Natural killer cell (primary cell): ENCODE measurements around the gene IGFLR1. TPM values are rescaled to one million over a fixed set of nuclear protein-coding genes. Genes with fewer than 3 reads are reported as not detected.
A peak's percentile ranks its signal among the peaks of the same experiment; 100 is the strongest.

ENCODE experiments used
- ATAC-seq, 3 donors: fragments of 150-1000 bp in 2 of 3; fragments of 200-7000 bp in 1 of 3; cut with Tn5 transposase; 1 replicate in 1 of 3; 2 replicates in 2 of 3; pipeline ENCODE4 v1.10.0; 2021; ENCODE audit warnings: mild to moderate bottlenecking in 2 of 3, moderate library complexity in 2 of 3
- DNase-seq, 2 donors: peaks; one replicate each; pipeline versions ENCODE4 v3.0.0 to v3.0.0-alpha.2; 2013 to 2021; ENCODE audit warnings: mixed read lengths in 1 of 2
- H3K27ac ChIP-seq: one replicate; pipeline ENCODE4 v1.5.1; 2013; ENCODE audit warnings: mild to moderate bottlenecking, low read length
- H3K27me3 ChIP-seq: one replicate; pipeline ENCODE4 v1.6.1; 2013; ENCODE audit warnings: low read length; ENCODE audit not compliant: control insufficient read depth, insufficient read depth
- H3K36me3 ChIP-seq: one replicate; pipeline ENCODE4 v1.6.1; 2013; ENCODE audit warnings: low read length; ENCODE audit not compliant: control insufficient read depth, insufficient read depth
- H3K4me1 ChIP-seq: one replicate; pipeline ENCODE4 v1.6.1; 2013; ENCODE audit warnings: low read length; ENCODE audit not compliant: control insufficient read depth, insufficient read depth
- H3K4me3 ChIP-seq: one replicate; pipeline ENCODE4 v1.5.1; 2013; ENCODE audit warnings: low read length
- H3K9me3 ChIP-seq: one replicate; pipeline ENCODE4 v1.6.1; 2013; ENCODE audit warnings: low read length; ENCODE audit not compliant: control insufficient read depth, insufficient read depth
- H3K27ac Mint-ChIP-seq, 2 donors: one replicate each; pipeline ENCODE4 v1.8.0; 2022; ENCODE audit warnings: mild to moderate bottlenecking in 2 of 2, mixed read lengths in 2 of 2, moderate library complexity in 1 of 2
- H3K27me3 Mint-ChIP-seq, 2 donors: one replicate each; pipeline ENCODE4 v1.8.0; 2022; ENCODE audit warnings: low read depth in 2 of 2, mixed read lengths in 2 of 2
- H3K36me3 Mint-ChIP-seq: one replicate; pipeline ENCODE4 v1.8.0; 2022; ENCODE audit warnings: mixed read lengths
- H3K4me1 Mint-ChIP-seq, 2 donors: one replicate each; pipeline ENCODE4 v1.8.0; 2022; ENCODE audit warnings: mixed read lengths in 2 of 2
- H3K4me3 Mint-ChIP-seq: one replicate; pipeline ENCODE4 v1.8.0; 2022; ENCODE audit warnings: mild to moderate bottlenecking, moderate library complexity, mixed read lengths
- H3K9me3 Mint-ChIP-seq, 2 donors: one replicate each; pipeline ENCODE4 v1.8.0; 2022; ENCODE audit warnings: mixed read lengths in 2 of 2
- WGBS: methylation state at CpG from one replicate; pipeline ENCODE4 v1.1.7; 2013; ENCODE audit warnings: missing lambda C conversion rate; ENCODE audit not compliant: insufficient coverage; 5-methylcytosine and 5-hydroxymethylcytosine counted together
- intact Hi-C: fragments of 100-400 bp; cut with micrococcal nuclease; formaldehyde crosslinking; loops from one replicate; pipeline ENCODE4 v1.14.2; 2022
- total RNA-seq, 4 donors: library from RNA; stranded (reverse); fragments of 120-200 nt in 1 of 4; gene quantifications; one replicate each; pipeline versions ENCODE4 v1.2.3 to v1.2.4, GENCODE V29; 2013 to 2022
- TF ChIP-seq, protein P1 (sequence below): fragments of 200-600 bp; IDR thresholded peaks from one replicate; pipeline ENCODE4 v1.8.0; 2022; ENCODE audit warnings: antibody characterized with exemption

Gene IGFLR1
- total RNA-seq, 3 donors from 2014 or later (not counting 1 experiment from before 2014, with no cell fraction given), result 57.7 to 75.6 (median 69.6) TPM

DNA sequence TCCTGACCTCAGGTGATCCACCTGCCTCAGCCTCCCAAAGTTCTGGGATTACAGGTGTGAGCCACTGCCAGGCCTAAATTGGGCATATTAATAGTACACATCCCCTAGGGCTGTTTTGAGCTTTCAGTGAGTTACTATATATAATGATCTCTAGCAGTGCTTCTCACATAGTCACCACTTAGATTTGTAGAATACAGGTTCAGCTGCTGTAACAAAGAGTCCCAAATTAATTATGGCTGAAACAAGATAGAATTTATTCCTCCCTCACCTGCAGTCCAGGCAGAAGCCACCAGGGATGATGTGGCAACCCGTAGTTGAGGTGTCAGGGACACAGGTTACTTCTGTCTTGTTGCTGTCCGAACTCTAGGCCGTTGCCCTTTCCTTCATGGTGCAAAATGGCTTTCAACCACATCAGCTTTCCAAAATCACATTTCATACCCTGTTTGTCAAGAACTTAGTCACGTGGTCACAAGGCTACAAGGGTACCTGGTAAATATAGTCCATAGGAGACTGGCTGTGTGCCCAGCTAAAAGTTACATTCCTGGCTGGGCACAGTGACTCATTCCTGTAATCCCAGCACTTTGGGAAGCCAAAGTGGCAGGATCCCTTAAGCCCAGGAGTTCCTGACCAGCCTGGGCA lies 18.6 kb upstream of the IGFLR1 start:
- no peak for DNase-seq
- peaks cover 27% of the 10 kb centered on the region for H3K4me1 ChIP-seq
- H3K27me3 Mint-ChIP-seq, result peaks cover 0 to 11% of the 10 kb centered on the region in 2 donors
- no peaks in the 10 kb centered on the region for H3K9me3 Mint-ChIP-seq
- no peaks in the 10 kb centered on the region for H3K36me3 Mint-ChIP-seq
- H3K27ac Mint-ChIP-seq, result no peak overlapping the region
- 95% methylated on average over 4 of the region's 4 CpGs for WGBS
- H3K27ac ChIP-seq, result no peak overlapping the region
- intact Hi-C loops, result no loop called here
- H3K4me1 Mint-ChIP-seq, result peaks cover 29 to 31% of the 10 kb centered on the region in 2 donors
- peaks cover 24% of the 10 kb centered on the region for H3K36me3 ChIP-seq
- peak overlapping the region; percentile 4 for H3K4me3 Mint-ChIP-seq
- H3K4me3 ChIP-seq, result no peak overlapping the region
- no peaks in the 10 kb centered on the region for H3K27me3 ChIP-seq
- H3K9me3 ChIP-seq, result no peaks in the 10 kb centered on the region
- ATAC-seq, result no peak
- TF ChIP-seq, protein P1, sequence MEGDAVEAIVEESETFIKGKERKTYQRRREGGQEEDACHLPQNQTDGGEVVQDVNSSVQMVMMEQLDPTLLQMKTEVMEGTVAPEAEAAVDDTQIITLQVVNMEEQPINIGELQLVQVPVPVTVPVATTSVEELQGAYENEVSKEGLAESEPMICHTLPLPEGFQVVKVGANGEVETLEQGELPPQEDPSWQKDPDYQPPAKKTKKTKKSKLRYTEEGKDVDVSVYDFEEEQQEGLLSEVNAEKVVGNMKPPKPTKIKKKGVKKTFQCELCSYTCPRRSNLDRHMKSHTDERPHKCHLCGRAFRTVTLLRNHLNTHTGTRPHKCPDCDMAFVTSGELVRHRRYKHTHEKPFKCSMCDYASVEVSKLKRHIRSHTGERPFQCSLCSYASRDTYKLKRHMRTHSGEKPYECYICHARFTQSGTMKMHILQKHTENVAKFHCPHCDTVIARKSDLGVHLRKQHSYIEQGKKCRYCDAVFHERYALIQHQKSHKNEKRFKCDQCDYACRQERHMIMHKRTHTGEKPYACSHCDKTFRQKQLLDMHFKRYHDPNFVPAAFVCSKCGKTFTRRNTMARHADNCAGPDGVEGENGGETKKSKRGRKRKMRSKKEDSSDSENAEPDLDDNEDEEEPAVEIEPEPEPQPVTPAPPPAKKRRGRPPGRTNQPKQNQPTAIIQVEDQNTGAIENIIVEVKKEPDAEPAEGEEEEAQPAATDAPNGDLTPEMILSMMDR, result no peak

DNA sequence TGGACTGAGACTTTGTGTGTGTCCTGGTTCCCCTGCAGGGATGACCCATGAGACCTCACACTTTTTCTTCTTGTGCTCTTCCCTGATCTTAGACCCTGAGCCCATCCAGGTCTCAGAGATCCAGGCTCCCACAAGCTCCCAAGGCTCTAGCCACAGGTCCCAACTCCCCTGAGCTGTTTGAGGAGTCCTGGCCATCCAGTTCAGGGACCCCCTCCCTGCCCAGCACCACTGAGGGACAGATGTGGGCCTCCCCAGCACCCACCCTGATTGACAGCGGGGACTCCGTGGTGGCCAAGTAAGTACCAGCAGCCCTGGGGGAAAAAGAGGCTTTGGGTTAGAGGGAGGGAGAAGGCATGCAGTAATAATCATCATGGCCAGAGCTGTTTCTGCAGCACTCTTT lies 17.4 kb upstream of the IGFLR1 start:
- Histone ChIP-seq H3K4me3 (no peak overlapping the region), H3K27me3 (no peaks in the 10 kb centered on the region), H3K27ac (no peak overlapping the region), H3K36me3 (peaks cover 17% of the 10 kb centered on the region), H3K4me1 (peaks cover 29% of the 10 kb centered on the region), H3K9me3 (no peaks in the 10 kb centered on the region)
- Mint-ChIP-seq H3K4me3 (no peak overlapping the region), H3K4me1 (peaks cover 29 to 38% of the 10 kb centered on the region in 2 donors), H3K27ac (peak overlapping the region in 1 of 2 donors; percentile 35), H3K27me3 (peaks cover 0 to 17% of the 10 kb centered on the region in 2 donors), H3K9me3 (no peaks in the 10 kb centered on the region), H3K36me3 (no peaks in the 10 kb centered on the region)
- WGBS, result 100% methylated on average over 2 of the region's 2 CpGs
- intact Hi-C loops, result loop anchor here (5.0 kb wide), 1 partner anchor 117 kb away; the partner anchor contains the start of gene ETV2
- TF ChIP-seq, protein P1, result no peak
- no peak for ATAC-seq
- no peak for DNase-seq

DNA sequence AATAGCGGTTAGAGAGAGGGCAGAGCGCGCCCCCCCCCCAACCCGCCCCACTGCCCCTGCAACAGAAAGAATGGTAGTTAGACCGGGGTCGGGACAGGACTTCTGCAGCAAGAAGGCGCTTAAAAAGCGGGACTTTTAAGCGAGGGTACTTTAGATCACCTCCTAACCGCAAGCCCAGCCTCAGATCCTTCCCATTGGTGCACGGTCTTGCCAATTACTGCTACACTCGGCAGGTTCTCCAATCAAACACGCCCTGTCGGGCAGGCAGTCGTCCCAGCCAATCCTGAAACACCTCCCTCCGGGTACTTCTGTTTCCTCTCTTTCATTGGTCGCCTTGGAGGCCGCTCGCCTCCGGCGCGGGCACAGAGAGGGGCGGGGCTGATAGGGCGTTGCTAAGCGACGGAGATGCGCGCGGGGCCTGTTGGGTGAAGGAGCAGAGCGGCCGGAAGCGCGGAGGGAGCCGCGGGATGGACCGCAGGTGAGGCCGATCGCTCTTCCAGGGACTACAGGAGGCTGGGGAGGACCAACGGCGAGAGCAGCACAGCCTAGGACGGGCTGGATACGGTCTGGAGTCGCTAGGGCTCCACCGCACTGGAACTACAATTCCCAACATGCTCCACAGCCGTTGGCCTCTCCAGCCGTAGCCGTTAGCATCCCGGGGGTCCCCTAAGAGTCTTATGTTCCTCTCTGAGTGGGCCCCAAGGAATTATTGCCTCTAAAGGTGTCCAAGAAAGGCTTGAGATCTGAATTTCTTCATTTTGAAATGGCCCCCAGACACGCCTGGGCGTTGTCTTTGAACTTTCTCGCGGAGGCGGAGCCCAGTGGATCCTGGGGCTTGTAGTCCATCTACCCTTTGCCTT lies 15.7 kb upstream of the IGFLR1 start, which contains the start of gene PROSER3:
Gene PROSER3 (plus strand): TSS at position 428 of the 860 bp plus-strand sequence. CDS start 40 bp downstream, at position 468.
- no peaks in the 10 kb centered on the region for H3K36me3 Mint-ChIP-seq
- WGBS, result under 1% methylated on average over 53 of the region's 53 CpGs

More for the DNA sequence above, 15.7 kb upstream of the IGFLR1 start, which contains the start of gene PROSER3:
- Histone ChIP-seq H3K4me1 (peaks cover 29% of the 10 kb centered on the region), H3K4me3 (peak within 1 kb of the TSS; percentile 84), H3K27ac (peak within 1 kb of the TSS; percentile 87), H3K9me3 (no peaks in the 10 kb centered on the region), H3K36me3 (peaks cover 23% of the 10 kb centered on the region), H3K27me3 (no peaks in the 10 kb centered on the region)
- intact Hi-C loops, result loop anchor here (1.0 to 5.0 kb wide), 3 partner anchors 10 to 116 kb away; partner anchors contain the start of genes ARHGAP33, ETV2 and LIN37
- TF ChIP-seq, protein P1, result no peak
- peak within 1 kb of the TSS; percentile 93 to 97 for H3K27ac Mint-ChIP-seq
- no peaks in the 10 kb centered on the region for H3K9me3 Mint-ChIP-seq
- peaks cover 29 to 40% of the 10 kb centered on the region in 2 donors for H3K4me1 Mint-ChIP-seq
- DNase-seq (peak; percentile 97 to 99), ATAC-seq (peak; percentile 92 to 99 (median 95))
- H3K4me3 Mint-ChIP-seq, result peak within 1 kb of the TSS; percentile 98
- peaks cover 0 to 18% of the 10 kb centered on the region in 2 donors for H3K27me3 Mint-ChIP-seq
